Measurements from ENCODE around the gene IL1RAPL2.

IL1RAPL2 gene

GRCh38 chrX:105471597-105471996 lies 905.6 kb downstream of the IL1RAPL2 start:
- H3K9me2 ChIP-seq (replicated peaks; ENCODE audit: control insufficient read depth, low read length), result no peaks in the 10 kb centered on the region
- no peaks in the 10 kb centered on the region for H4K20me1 ChIP-seq (ENCODE audit: control insufficient read depth, insufficient read depth, low read depth, low read length)
- H3K4me2 ChIP-seq (ENCODE audit: low read length), result no peak overlapping the region
- no peaks in the 10 kb centered on the region for H3K36me3 ChIP-seq (ENCODE audit: control insufficient read depth, low read length)
- TF ChIP-seq, protein P1, sequence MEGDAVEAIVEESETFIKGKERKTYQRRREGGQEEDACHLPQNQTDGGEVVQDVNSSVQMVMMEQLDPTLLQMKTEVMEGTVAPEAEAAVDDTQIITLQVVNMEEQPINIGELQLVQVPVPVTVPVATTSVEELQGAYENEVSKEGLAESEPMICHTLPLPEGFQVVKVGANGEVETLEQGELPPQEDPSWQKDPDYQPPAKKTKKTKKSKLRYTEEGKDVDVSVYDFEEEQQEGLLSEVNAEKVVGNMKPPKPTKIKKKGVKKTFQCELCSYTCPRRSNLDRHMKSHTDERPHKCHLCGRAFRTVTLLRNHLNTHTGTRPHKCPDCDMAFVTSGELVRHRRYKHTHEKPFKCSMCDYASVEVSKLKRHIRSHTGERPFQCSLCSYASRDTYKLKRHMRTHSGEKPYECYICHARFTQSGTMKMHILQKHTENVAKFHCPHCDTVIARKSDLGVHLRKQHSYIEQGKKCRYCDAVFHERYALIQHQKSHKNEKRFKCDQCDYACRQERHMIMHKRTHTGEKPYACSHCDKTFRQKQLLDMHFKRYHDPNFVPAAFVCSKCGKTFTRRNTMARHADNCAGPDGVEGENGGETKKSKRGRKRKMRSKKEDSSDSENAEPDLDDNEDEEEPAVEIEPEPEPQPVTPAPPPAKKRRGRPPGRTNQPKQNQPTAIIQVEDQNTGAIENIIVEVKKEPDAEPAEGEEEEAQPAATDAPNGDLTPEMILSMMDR (IDR thresholded peaks at IDR 0.05; ENCODE audit: low read depth, low read length, poor library complexity, severe bottlenecking), result no peak
- no peak for TF ChIP-seq EZH2phosphoT487 (IDR thresholded peaks at IDR 0.05; ENCODE audit: borderline replicate concordance, low read length)
- H3K27ac ChIP-seq (ENCODE audit: low read depth, low read length), result no peak overlapping the region
- no peaks in the 10 kb centered on the region for H3K79me2 ChIP-seq (ENCODE audit: control insufficient read depth, low read length)
- no peaks in the 10 kb centered on the region for H3F3A ChIP-seq (ENCODE audit: control insufficient read depth, insufficient read depth)
- no peaks in the 10 kb centered on the region for H3K9me3 ChIP-seq (ENCODE audit: control insufficient read depth, insufficient read depth, low read length)
- no peaks in the 10 kb centered on the region for H3K4me1 ChIP-seq (ENCODE audit: control insufficient read depth, low read length)
- no peak overlapping the region for H3K4me3 ChIP-seq (ENCODE audit: low read length)
- no peaks in the 10 kb centered on the region for H3K27me3 ChIP-seq (ENCODE audit: control insufficient read depth, low read length)

DNA sequence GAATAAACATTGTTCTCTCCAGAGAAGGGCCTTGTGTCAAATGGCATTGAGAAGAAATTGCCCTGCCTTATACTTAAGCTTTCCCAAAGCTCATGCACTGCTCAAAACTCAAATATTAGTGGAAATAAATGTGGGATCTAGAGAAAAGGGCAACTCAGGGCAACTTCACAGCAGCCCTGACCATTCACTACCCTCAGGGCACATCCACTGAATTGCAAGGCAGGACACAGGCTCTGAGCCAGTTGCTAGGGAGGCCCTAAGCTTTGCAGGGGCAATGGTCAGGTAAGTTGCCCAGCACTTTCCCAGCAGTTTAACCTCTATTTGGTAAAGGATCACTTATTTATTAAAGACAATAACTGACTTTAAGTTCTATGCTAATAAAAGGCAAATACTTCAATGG lies 909.8 kb downstream of the IL1RAPL2 start:
- no peaks in the 10 kb centered on the region for H3F3A ChIP-seq (ENCODE audit: control insufficient read depth, insufficient read depth)
- no peaks in the 10 kb centered on the region for H3K79me2 ChIP-seq (ENCODE audit: control insufficient read depth, low read length)
- no peak overlapping the region for H3K4me3 ChIP-seq (ENCODE audit: low read length)
- H3K9me3 ChIP-seq (ENCODE audit: control insufficient read depth, insufficient read depth, low read length), result no peaks in the 10 kb centered on the region
- H3K27me3 ChIP-seq (ENCODE audit: control insufficient read depth, low read length), result no peaks in the 10 kb centered on the region
- H3K36me3 ChIP-seq (ENCODE audit: control insufficient read depth, low read length), result no peaks in the 10 kb centered on the region
- no peaks in the 10 kb centered on the region for H3K4me1 ChIP-seq (ENCODE audit: control insufficient read depth, low read length)
- H4K20me1 ChIP-seq (ENCODE audit: control insufficient read depth, insufficient read depth, low read depth, low read length), result no peaks in the 10 kb centered on the region
- TF ChIP-seq, protein P1 (IDR thresholded peaks at IDR 0.05; ENCODE audit: low read depth, low read length, poor library complexity, severe bottlenecking), result no peak
- TF ChIP-seq EZH2phosphoT487 (IDR thresholded peaks at IDR 0.05; ENCODE audit: borderline replicate concordance, low read length), result no peak
- no peaks in the 10 kb centered on the region for H3K9me2 ChIP-seq (replicated peaks; ENCODE audit: control insufficient read depth, low read length)
- H3K27ac ChIP-seq (ENCODE audit: low read depth, low read length), result no peak overlapping the region
- H3K4me2 ChIP-seq (ENCODE audit: low read length), result no peak overlapping the region

DNA sequence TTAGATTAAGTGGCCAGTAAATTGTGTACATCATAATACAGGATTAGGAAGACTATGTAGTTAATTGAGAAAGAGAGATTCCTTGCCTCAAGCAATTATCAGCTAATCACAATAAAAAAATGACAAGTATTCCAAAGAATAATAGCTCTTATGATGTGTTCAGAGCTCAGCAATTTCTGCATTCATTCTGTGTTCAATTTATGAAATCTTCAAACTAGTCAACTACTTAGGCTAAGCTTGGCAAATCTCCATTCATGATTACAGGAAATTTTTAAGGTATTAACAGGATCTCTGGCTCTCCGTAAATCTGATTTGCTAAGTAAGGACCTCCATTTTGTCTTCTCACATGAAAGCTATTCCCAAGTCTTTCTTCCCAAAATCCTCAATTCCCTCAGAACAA lies 911.4 kb downstream of the IL1RAPL2 start:
- no peaks in the 10 kb centered on the region for H3K9me3 ChIP-seq (ENCODE audit: control insufficient read depth, insufficient read depth, low read length)
- H3F3A ChIP-seq (ENCODE audit: control insufficient read depth, insufficient read depth), result no peaks in the 10 kb centered on the region
- H3K79me2 ChIP-seq (ENCODE audit: control insufficient read depth, low read length), result no peaks in the 10 kb centered on the region
- no peaks in the 10 kb centered on the region for H3K27me3 ChIP-seq (ENCODE audit: control insufficient read depth, low read length)
- no peak overlapping the region for H3K4me3 ChIP-seq (ENCODE audit: low read length)
- H3K4me1 ChIP-seq (ENCODE audit: control insufficient read depth, low read length), result no peaks in the 10 kb centered on the region
- H3K4me2 ChIP-seq (ENCODE audit: low read length), result no peak overlapping the region
- TF ChIP-seq, protein P1 (IDR thresholded peaks at IDR 0.05; ENCODE audit: low read depth, low read length, poor library complexity, severe bottlenecking), result no peak
- TF ChIP-seq EZH2phosphoT487 (IDR thresholded peaks at IDR 0.05; ENCODE audit: borderline replicate concordance, low read length), result no peak
- H3K27ac ChIP-seq (ENCODE audit: low read depth, low read length), result no peak overlapping the region
- no peaks in the 10 kb centered on the region for H3K36me3 ChIP-seq (ENCODE audit: control insufficient read depth, low read length)
- H4K20me1 ChIP-seq (ENCODE audit: control insufficient read depth, insufficient read depth, low read depth, low read length), result no peaks in the 10 kb centered on the region
- H3K9me2 ChIP-seq (replicated peaks; ENCODE audit: control insufficient read depth, low read length), result no peaks in the 10 kb centered on the region

All from DOHH2 (cell line).